Muscle of arm (tissue), 12 donors: ENCODE data around the gene LRRC23. TPM values are rescaled to one million over a fixed set of nuclear protein-coding genes. Genes with fewer than 3 reads are reported as not detected.
"Not testable (repeated sequence)": the region's sequence is repeated elsewhere in the genome, so short reads cannot be mapped to it uniquely, and the experiment has no call there.

Source experiments
- DNase-seq: peaks from one replicate; pipeline ENCODE4 v3.0.0-alpha.2; 2013
- polyA plus RNA-seq, 12 donors: library from polyadenylated mRNA; unstranded; fragments of 120-200 nt; gene quantifications; one replicate each; pipeline ENCODE4 v1.2.1, GENCODE V29; 2013; ENCODE audit not compliant: insufficient read length in 12 of 12

LRRC23 gene
- polyA plus RNA-seq, 12 donors: 9.2 to 13.7 (median 11.4) TPM; not detected in 1

DNA sequence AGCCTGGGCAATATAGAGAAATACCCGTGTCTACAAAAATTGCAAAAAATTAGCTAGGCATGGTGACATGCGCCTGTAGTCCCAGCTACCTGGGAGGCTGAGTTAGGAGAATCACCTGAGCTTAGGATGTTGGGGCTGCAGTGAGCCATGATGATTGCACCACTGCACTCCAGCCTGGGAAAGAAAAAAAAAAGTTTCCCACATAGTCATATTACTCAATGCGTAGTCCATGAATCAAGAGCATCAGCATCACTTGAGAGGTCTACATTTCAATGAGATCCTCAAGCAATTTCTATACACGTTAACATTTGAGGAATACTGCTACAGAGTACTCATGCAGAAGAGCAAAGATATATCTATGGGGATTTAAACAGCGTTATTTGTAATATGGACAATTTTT lies 5.2 kb upstream of the LRRC23 start:
- DNase-seq: no peak

DNA sequence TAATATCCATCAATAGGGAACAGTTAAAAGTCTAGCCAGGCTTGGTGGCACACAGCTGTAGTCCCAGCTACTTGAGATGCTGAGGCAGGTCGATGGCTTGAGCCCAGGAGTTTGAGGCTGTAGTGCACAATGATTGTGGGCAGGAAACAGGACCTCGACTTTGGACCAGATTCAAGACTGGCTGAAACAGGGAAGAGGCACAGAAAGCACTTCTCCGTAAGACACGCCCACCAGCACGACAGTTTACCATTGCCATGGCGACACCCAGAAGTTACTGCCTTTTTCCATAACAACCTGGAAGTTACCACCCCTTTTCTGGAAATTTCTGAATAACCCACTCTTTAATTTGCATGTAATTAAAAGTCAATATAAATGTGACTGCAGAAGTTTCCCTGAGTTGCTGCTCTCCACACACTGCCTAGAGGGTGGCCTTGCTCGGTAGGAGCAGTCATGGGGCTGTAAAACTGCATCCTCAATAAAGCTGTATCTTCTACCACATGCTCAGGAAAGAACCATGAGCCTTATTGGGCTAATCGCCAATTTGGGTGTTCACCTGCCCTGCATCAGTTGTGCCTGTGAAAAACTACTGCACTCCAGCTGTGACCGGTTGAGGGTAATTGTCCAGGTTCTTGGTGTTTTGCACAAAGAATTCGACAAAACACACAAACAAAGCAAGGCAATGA lies 4.6 kb upstream of the LRRC23 start:
- DNase-seq: peak; percentile 36

DNA sequence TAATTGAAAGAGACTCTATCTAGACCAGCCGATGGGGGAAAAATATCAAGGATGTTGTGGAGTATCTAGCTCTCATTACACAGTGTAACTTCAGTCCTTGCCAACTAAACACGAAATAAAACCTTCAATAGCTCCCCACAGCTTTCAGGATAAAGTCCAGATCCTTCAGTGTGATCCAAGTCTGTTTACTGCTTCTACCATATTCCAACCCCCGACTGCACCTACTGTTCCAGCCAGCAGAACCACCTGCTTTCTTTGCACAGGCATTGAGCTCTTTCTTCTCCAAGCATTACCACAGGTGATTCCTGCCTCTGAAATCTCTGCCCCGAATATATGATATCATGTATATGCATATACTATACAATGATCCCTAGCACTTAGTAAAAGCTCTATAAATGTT lies 2.2 kb upstream of the LRRC23 start:
- DNase-seq: no peak

DNA sequence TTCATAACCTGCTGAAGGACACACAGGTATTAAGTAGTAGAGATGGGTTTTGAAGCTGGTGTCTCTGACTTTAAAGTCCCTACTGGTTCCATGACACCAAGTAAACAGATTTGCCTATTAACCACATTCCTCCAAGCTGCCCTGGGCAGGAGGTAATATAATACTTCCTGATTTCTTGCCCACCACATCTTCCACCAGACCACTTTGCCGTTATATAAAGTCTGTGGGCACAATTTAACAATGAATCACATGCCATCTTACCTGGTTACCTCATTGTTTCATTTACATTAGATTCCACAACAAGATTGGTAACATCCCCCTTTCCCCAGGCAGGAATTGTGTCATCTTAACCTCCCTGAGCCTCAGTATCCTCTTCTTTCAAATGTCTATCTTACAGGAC lies 900 bp upstream of the LRRC23 start:
- DNase-seq: no peak

DNA sequence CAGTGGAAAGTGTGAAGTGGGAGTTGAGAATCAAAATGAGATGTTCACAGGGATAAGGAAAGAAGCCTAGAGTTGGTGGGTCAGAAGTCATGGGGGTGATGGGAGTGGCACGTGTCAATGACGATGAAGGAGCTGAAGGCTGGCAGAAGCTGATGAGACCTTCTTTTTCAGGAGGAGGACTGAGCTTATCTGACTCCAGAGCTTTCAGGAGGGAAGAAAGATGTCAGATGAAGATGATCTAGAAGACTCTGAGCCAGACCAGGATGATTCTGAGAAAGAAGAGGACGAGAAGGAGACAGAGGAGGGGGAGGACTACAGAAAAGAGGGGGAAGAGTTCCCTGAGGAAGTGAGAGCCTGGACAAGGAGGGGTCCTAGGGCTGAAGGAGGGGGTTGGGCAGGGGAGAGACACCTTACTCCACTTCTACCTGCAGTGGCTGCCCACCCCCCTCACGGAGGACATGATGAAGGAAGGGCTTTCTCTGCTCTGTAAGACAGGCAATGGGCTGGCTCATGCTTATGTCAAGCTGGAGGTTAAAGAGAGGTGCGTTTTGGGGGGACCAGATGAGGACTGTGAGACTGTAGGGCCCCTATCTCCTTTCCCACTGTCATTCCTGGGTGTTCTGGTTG lies 905 bp downstream of the LRRC23 start:
- no peak for DNase-seq

DNA sequence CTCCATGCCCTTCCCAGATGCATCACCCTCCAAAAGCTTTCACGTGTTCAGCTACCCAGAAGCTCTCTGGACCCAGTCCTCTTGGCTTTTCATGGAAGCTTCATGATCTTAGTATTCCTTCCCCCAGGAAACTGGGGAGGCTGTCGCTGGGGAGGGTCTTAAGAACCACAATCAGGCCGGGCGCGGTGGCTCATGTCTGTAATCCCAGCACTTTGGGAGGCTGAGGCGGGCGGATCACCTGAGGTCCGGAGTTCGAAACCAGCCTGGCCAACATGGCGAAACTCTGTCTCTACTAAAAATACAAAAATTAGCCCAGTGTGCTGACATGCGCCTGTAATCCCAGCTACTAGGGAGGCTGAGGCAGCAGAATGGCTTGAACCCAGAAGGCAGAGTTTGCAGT lies 3.5 kb downstream of the LRRC23 start:
- not testable (repeated sequence) for DNase-seq

DNA sequence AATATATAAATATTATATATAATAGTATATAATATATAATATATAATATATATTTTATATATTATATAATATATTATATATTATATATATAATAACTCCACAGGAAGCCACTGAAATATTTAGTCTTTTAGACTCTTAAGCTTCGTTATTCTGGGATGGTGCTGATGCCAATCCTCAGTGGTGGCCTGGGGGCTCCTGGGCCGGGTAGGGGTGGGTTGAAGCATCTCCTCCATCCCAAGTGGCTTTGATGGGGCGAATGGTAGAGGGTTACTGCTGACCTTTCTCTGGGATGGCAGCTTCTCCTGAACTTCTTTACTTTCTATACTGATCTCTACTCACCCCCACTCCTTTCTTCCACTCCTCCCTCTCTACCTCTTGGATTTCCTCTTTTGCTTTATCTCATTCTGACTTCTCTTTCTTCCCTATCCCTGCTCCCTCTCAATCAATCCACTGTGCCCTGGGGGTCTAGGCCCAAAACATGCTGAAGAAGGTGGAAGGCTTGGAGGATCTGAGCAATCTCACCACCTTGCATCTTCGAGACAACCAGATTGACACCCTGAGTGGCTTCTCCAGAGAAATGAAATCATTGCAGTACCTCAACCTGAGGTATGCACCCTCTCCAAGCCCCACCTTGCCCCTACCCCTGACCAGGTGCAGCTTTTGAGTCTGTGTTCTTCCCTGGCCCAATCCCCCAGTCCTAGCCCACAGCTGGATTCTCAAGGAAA lies 5.0 kb downstream of the LRRC23 start:
- DNase-seq: no peak

DNA sequence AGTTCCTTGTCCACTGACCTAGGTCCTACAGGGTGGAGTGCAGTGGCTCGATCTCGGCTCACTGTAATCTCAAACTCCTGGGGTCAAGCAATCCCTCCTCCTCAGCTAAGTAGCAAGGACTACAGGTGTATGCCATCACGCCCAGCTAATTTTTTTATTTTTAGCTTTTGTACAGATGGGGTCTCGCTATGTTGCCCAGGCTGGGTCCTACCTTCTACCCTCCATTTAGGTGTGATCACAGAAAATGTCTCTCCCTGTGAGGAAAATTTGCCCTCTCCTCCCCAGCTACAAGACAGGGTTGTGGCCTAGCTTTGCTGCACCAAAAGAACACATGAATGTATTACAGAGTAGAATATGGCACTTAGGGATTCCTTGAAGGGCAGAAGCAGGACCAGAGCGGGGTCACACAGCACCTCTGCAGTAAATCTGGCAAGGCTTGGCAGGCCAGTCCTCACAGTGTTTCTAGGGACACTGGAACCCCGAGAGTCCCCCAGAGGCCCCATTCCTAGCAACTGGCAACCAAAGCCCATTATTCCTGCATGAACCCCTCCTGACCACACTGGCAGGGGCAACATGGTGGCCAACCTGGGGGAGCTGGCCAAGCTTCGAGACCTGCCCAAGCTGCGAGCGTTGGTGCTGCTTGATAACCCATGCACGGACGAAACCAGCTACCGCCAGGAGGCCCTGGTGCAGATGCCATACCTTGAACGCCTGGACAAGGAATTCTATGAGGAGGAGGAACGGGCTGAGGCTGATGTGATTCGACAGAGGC lies 7.7 kb downstream of the LRRC23 start:
- DNase-seq: no peak

DNA sequence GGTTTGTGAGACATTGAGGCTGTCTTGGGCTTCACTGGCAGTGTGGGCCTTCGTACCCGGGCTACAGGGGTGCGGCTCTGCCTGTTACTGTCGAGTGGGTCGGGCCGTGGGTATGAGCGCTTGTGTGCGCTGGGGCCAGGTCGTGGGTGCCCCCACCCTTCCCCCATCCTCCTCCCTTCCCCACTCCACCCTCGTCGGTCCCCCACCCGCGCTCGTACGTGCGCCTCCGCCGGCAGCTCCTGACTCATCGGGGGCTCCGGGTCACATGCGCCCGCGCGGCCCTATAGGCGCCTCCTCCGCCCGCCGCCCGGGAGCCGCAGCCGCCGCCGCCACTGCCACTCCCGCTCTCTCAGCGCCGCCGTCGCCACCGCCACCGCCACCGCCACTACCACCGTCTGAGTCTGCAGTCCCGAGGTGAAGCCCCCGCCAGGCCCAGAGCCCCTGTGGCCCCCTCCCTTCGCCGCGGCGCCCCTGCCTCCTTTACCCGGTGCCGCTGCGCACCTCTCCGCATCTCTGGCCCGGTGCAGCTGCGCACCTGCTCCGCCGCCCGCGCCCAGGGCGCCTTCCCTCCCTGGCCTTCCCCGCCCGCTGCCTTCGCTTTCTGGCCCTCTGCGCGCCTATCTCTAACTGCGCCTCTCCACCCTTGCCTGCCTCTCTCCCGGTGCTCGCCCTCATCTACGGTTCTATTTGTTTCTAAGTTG lies 9.8 kb downstream of the LRRC23 start, which contains the start of gene ENO2:
ENO2 (plus strand) TSS at position 335 of the 701 bp plus-strand sequence. CDS start 1,253 bp downstream, outside the sequence.
- peak; percentile 58 for DNase-seq

DNA sequence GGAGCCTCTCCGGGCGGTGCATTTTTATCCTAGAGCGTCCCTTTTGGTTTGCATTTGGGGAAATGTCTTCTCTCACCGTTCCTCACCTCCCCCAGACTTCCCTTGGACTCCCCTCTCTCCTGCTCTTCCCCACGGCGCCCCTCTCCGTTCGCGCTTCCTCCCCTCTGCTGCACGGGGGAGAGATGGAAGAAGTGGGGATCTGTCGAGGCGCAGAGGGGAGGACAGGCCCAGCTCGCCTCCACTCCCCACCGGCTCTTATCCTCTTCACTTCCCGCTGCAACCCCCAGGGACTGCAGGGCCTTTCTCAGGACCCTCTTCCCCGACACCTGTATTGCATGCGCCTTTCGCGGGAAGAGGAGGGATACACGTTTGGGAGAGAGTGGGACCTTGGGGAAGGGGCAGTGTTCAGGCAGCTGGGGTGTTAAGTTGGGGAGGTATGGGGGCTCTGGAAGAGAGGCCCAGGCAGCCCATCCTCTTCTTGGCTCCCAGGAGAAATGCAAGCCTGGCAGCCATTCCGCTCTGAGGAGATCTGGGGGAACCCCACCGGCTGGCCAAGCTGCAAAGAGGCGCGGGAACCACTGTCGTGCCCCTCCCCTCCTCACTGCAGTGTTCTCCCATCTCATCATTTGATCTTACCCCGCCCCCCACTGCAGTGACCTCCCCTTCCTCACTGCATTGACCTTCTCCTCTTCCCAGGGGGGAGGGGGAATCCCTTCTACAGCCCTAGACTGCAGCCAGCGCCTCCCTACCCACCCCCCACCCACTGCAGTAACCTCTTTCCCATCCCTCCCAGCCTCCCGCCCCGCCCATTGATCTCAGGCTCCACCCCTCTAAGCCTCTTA lies 10.5 kb downstream of the LRRC23 start:
- DNase-seq: no peak

DNA sequence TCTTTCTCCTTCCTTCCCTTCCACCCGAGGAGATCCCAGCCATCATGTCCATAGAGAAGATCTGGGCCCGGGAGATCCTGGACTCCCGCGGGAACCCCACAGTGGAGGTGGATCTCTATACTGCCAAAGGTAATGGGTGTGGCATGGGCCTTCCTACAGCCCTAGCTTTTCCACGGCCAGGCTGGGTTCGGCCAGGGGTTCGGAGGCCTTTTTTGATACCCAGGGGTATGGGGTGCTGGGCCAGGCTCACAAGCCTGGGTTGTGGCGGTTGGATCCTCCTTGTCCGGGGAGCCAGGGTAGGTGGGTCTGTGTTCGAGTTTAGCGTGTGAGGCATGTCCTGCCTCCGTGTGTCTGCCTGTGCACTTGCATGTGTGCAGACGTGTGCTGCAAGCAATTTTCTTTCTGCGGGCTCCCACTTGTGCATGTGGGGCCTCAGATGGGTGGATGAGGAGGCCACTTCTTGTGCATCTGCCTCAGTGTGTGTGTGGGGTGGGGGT lies 11.2 kb downstream of the LRRC23 start:
- DNase-seq: no peak

DNA sequence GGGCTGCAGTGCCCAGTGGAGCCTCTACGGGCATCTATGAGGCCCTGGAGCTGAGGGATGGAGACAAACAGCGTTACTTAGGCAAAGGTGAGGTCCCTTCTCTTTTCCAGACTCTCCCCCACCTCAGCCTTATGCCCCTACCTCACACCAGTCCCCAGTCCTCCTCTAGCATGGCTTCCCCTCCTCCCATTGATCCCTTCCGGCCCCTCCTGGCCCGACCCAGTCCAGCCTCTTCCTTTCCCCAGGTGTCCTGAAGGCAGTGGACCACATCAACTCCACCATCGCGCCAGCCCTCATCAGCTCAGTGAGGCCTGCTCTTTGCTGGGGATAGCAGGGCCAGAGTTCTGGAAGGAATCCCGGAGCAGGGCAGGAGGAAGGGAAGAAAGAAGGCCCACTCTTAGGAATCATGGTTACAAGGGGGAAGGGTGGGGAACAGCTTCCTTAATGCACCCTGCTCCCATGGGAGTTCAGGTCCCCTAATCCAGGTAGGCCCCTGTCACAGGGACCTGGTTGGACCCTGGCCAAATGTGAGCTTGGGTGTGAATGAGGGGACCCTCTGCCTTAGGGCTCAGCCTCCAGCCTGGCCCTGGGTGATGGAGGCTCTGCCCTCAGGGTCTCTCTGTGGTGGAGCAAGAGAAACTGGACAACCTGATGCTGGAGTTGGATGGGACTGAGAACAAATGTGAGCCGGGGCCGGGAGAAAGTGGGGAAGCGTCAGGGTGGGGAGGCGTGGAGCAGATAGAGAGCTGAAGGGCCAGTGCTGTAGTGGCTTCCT lies 12.0 kb downstream of the LRRC23 start:
- no peak for DNase-seq

DNA sequence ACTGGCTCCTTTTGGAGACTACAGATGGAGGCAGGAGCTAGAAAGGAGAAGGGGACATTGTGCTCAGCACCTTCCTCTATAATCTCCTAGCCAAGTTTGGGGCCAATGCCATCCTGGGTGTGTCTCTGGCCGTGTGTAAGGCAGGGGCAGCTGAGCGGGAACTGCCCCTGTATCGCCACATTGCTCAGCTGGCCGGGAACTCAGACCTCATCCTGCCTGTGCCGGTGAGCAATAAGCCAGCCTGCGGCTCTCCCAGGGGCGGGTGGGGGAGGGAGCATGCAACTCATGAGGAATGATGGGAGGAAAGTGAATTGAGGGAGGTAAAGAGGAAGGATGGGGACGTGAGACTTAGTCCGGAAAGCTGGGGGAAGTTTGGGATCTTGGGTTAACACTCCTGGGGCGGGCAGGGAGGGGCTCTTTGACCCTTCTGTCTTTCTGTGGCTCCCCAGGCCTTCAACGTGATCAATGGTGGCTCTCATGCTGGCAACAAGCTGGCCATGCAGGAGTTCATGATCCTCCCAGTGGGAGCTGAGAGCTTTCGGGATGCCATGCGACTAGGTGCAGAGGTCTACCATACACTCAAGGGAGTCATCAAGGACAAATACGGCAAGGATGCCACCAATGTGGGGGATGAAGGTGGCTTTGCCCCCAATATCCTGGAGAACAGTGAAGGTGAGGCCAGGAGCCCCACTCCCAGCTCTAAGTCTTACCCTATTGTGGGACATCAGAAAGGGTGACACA lies 13.0 kb downstream of the LRRC23 start:
- no peak for DNase-seq

DNA sequence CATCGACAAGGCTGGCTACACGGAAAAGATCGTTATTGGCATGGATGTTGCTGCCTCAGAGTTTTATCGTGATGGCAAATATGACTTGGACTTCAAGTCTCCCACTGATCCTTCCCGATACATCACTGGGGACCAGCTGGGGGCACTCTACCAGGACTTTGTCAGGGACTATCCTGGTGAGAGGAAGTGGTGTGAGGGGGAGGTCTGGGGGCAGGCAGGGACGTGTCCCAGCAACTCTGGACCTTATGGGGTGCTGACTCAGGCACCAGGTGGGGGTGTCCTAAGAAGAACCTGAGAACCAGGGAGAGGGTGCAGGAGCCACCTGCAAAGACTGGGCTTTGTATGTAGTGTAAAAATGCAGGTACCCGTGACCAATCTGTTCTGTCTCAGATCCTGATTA lies 15.0 kb downstream of the LRRC23 start:
- no peak for DNase-seq

DNA sequence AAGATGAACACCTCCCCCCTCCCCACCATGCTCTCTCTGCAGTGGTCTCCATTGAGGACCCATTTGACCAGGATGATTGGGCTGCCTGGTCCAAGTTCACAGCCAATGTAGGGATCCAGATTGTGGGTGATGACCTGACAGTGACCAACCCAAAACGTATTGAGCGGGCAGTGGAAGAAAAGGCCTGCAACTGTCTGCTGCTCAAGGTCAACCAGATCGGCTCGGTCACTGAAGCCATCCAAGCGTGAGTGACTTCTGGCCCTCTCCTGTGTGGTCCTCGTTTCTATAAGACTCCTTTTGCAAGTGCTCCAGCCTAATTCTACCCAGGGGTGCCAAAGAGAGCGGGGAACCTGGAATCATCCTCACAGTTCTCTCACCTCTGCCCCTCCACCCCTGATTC lies 16.9 kb downstream of the LRRC23 start:
- no peak for DNase-seq

DNA sequence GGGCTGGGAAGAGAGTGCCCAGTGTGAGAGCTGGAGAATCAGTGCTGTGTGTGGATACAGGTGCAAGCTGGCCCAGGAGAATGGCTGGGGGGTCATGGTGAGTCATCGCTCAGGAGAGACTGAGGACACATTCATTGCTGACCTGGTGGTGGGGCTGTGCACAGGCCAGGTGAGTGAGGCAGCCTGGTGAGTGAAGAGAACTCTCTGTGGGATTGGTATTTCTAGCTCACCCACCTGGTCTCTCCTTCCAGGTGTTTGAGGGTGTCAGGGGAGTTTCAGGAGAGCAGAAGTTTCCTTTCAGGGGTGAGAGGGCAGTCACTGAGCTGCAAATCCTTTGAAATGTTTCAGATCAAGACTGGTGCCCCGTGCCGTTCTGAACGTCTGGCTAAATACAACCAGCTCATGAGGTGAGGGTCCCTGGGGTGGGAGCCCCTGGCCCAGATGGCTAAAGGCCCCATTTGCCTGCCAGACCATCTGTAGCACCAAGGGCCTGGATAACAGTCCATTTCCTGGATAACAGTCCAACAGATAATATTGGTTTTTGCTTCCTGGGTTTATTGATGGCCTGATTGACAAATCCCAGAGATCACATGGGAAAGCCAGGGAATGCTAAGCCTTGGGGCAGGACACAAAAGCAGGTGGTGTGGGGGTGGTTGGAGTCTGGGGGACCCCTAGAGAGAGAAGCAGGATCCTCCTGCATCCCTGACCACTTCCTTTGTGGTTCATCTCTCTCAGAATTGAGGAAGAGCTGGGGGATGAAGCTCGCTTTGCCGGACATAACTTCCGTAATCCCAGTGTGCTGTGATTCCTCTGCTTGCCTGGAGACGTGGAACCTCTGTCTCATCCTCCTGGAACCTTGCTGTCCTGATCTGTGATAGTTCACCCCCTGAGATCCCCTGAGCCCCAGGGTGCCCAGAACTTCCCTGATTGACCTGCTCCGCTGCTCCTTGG lies 17.6 kb downstream of the LRRC23 start:
- no peak for DNase-seq

DNA sequence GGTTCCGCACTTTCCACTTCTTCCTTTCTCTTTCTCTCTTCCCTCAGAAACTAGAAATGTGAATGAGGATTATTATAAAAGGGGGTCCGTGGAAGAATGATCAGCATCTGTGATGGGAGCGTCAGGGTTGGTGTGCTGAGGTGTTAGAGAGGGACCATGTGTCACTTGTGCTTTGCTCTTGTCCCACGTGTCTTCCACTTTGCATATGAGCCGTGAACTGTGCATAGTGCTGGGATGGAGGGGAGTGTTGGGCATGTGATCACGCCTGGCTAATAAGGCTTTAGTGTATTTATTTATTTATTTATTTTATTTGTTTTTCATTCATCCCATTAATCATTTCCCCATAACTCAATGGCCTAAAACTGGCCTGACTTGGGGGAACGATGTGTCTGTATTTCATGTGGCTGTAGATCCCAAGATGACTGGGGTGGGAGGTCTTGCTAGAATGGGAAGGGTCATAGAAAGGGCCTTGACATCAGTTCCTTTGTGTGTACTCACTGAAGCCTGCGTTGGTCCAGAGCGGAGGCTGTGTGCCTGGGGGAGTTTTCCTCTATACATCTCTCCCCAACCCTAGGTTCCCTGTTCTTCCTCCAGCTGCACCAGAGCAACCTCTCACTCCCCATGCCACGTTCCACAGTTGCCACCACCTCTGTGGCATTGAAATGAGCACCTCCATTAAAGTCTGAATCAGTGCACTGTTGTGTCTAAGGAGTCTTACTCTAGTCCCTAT lies 18.5 kb downstream of the LRRC23 start:
- DNase-seq: no peak
